Measurements from ENCODE around the gene MRPS18B.

The MRPS18B gene

GRCh38 chr6:30601436-30601814 lies 16.2 kb upstream of the MRPS18B start:
- DNase-seq (ENCODE audit: low spot score) = no peak
- in situ Hi-C loops (cut with MboI; ENCODE audit: low sequenced_read_pairs, unreplicated experiment) = no loop called here
- no peak for TF ChIP-seq CTCF (IDR thresholded peaks at IDR 0.05; ENCODE audit: borderline replicate concordance, control extremely low read depth, extremely low read depth, insufficient read depth, missing control alignments)

- no peak for DNase-seq (ENCODE audit: low spot score)
- in situ Hi-C loops (cut with MboI; ENCODE audit: low sequenced_read_pairs, unreplicated experiment) = no loop called here
- TF ChIP-seq CTCF (IDR thresholded peaks at IDR 0.05; ENCODE audit: borderline replicate concordance, control extremely low read depth, extremely low read depth, insufficient read depth, missing control alignments) = no peak
Measured at GRCh38 chr6:30601815-30602641, 15.6 kb upstream of the MRPS18B start.

- TF ChIP-seq CTCF (IDR thresholded peaks at IDR 0.05; ENCODE audit: borderline replicate concordance, control extremely low read depth, extremely low read depth, insufficient read depth, missing control alignments) = no peak
- in situ Hi-C loops (cut with MboI; ENCODE audit: low sequenced_read_pairs, unreplicated experiment) = no loop called here
- no peak for DNase-seq (ENCODE audit: low spot score)
Measured at GRCh38 chr6:30603961-30604360, 13.7 kb upstream of the MRPS18B start.

GRCh38 chr6:30610065-30610464 lies 7.6 kb upstream of the MRPS18B start:
- DNase-seq (ENCODE audit: low spot score) = no peak
- no peak for TF ChIP-seq CTCF (IDR thresholded peaks at IDR 0.05; ENCODE audit: borderline replicate concordance, control extremely low read depth, extremely low read depth, insufficient read depth, missing control alignments)
- in situ Hi-C loops (cut with MboI; ENCODE audit: low sequenced_read_pairs, unreplicated experiment) = no loop called here

- TF ChIP-seq CTCF (IDR thresholded peaks at IDR 0.05; ENCODE audit: borderline replicate concordance, control extremely low read depth, extremely low read depth, insufficient read depth, missing control alignments) = no peak
- in situ Hi-C loops (cut with MboI; ENCODE audit: low sequenced_read_pairs, unreplicated experiment) = no loop called here
- no peak for DNase-seq (ENCODE audit: low spot score)
Measured at GRCh38 chr6:30611150-30611855, 6.3 kb upstream of the MRPS18B start.

GRCh38 chr6:30611856-30612194 lies 5.8 kb upstream of the MRPS18B start:
- no peak for TF ChIP-seq CTCF (IDR thresholded peaks at IDR 0.05; ENCODE audit: borderline replicate concordance, control extremely low read depth, extremely low read depth, insufficient read depth, missing control alignments)
- in situ Hi-C loops (cut with MboI; ENCODE audit: low sequenced_read_pairs, unreplicated experiment) = no loop called here
- DNase-seq (ENCODE audit: low spot score) = no peak
